T47D (cell line): ENCODE measurements around the gene EYS.

Experiments
- DNase-seq, 2 experiments: peaks; one replicate each; pipeline versions ENCODE4 v3.0.0 to v3.0.0-alpha.2; 2011 to 2012; ENCODE audit warnings: low read depth in 1 of 2, low spot score in 1 of 2
- JUND ChIP-seq: IDR thresholded peaks from 2 replicates; pipeline ENCODE4 v1.6.1; 2012; ENCODE audit warnings: low read depth
- in situ Hi-C: cut with HindIII; loops from 2 replicates; pipeline ENCODE4 v1.10.0; 2016; ENCODE audit warnings: low sequenced_read_pairs, low pct_unique_long_range_greater_than_20kb

The EYS gene

DNA sequence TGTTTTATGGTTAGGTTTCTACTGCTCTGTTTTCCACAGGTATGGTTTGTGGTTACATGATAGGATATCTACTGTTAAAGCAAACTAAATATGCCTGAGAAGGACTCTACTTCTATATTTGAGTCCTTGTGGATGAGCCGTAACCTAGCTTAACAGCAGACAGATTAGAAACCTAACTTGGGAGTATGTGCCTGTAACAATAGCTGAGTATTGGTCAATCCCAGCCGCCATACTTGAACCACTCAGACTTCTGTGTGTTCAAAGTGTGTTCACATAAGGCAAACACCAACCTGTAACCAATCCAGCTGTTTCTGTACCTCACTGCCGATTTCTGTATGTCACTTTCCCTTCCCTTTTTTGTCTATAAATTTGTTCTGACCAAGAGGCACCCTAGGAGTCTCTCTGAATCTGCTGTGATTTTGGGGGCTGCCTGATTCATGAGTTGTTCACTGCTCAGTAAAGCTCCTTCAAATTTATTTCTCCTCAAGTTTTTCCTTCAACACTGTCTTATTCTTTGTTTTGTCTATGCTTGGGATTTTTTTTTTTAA, 2034.4 kb downstream of the EYS start:
- in situ Hi-C loops: no loop called here
- no peak for TF ChIP-seq JUND
- DNase-seq: no peak

DNA sequence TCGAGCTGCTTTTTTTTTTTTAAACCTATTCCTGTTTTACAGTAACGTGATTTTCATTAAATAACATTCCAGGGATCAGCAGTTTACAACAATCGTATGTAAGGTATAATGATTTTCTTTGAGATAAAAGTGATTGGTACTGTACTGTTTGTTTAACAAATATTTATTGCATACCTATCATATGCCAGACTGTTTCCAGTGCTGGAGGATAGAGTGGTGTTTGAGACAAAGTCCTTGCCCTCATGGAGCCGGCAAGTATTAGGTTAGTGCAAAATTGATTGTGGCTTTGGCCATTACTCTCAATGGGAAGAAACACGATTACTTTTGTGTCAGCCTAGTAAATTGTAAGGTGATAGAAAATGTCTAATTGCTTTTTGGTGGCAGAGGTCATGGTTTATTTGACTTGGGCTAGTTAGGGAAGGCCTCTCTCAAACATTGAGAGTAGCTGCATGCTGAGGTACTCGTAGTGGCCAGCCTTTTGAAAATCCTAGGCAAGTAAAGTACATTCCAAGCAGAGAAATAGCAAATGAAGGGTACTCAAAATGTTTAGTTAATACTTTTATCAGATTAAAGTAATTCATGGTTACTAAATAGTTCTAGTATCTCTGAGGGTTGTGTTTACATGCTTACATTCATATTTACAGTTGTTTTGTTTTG, 2035.8 kb downstream of the EYS start:
- in situ Hi-C loops: no loop called here
- no peak for TF ChIP-seq JUND
- DNase-seq: peak in 1 of 2 experiments; percentile 42
